ENCODE data around the gene COBL.

- TF ChIP-seq YY1 (IDR thresholded peaks at IDR 0.05; ENCODE audit: low read depth) (no peak), NFIC (IDR thresholded peaks at IDR 0.05) (no peak), CEBPB (IDR thresholded peaks at IDR 0.05) (no peak), TEAD4 (IDR thresholded peaks at IDR 0.05) (no peak), REST (IDR thresholded peaks at IDR 0.05; ENCODE audit: low read depth) (no peak), MAX (IDR thresholded peaks at IDR 0.05) (no peak), EGR1 (IDR thresholded peaks at IDR 0.05) (no peak), EP300 (IDR thresholded peaks at IDR 0.05; ENCODE audit: borderline replicate concordance) (no peak), FOXM1 (IDR thresholded peaks at IDR 0.05; ENCODE audit: borderline replicate concordance, low read depth) (no peak), USF1 (IDR thresholded peaks at IDR 0.05) (no peak), TAF1 (IDR thresholded peaks at IDR 0.05; ENCODE audit: low read depth) (no peak)
Measured at GRCh38 chr7:51306761-51307160, 9.8 kb downstream of the COBL start.
